ENCODE results near the gene SF3B2. TPM values are rescaled to one million over a fixed set of nuclear protein-coding genes. Genes with fewer than 3 reads are reported as not detected.
A peak's percentile ranks its signal among the peaks of the same experiment; 100 is the strongest.

SF3B2 gene
- total and polyA plus RNA-seq, 4 experiments from 2014 or later = 74.4 to 240 (median 183) TPM

DNA sequence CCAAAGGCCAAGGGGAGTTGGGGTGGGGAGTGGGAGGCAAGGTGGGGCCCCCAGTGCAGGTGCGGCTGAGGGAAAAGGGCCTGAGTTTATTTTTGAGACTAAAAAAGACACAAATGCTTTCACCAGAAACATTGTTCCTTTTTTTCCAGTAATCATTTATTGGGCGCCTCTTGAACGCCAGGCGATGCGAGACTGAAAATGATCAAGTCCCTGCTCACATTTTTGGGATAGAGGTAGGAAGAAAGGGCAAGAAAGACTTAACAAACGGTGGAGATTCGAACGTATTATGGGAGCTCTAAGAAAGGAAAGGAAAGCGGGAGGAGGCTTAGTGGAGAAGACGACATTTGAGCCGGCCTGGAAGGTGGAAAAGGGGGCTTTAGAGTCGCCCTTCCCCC lies 796 bp upstream of the SF3B2 start:
- Mint-ChIP-seq H3K4me1 (peaks cover 12 to 40% (median 26%) of the 10 kb centered on the region in 4 donors), H3K9me3 (no peaks in the 10 kb centered on the region), H3K27me3 (peaks cover 0 to 1% of the 10 kb centered on the region in 2 donors), H3K4me3 (peak overlapping the region; percentile 81 to 100 (median 94)), H3K36me3 (peaks cover 29 to 34% of the 10 kb centered on the region in 2 donors), H3K27ac (peak overlapping the region; percentile 93 to 99 (median 98))
- Histone ChIP-seq H3K36me3 (ENCODE audit: insufficient read depth, low read length) (peaks cover 21% of the 10 kb centered on the region), H3K4me1 (ENCODE audit: insufficient read depth, low read length) (peaks cover 23% of the 10 kb centered on the region), H3K4me3 (ENCODE audit: low read length in 2 of 2) (peak overlapping the region in 1 of 2 donors; percentile 99), H3K27me3 (ENCODE audit: insufficient read depth, low read length) (no peaks in the 10 kb centered on the region), H3K27ac (ENCODE audit: low read depth, low read length) (peak overlapping the region; percentile 81), H3K9me3 (ENCODE audit: control insufficient read depth in 1 of 2, low read length in 2 of 2) (no peaks in the 10 kb centered on the region)
- ChIA-PET POLR2A (ENCODE audit: partially characterized antibody) (interaction anchor here (0.7 to 8.0 kb wide), 13 partner anchors 18 to 553 kb away, joined by 3 to 66 read pairs (median 9); partner anchors contain the start of genes BANF1, CFL1, EIF1AD and MUS81), CTCF (ENCODE audit: partially characterized antibody) (interaction anchor here (0.5 to 6.7 kb wide), 8 partner anchors 10 to 463 kb away, joined by 3 to 104 read pairs (median 6); no protein-coding TSS in a partner anchor)
- no peak for DNase-seq
- intact Hi-C loops (cut with micrococcal nuclease) = no loop called here

DNA sequence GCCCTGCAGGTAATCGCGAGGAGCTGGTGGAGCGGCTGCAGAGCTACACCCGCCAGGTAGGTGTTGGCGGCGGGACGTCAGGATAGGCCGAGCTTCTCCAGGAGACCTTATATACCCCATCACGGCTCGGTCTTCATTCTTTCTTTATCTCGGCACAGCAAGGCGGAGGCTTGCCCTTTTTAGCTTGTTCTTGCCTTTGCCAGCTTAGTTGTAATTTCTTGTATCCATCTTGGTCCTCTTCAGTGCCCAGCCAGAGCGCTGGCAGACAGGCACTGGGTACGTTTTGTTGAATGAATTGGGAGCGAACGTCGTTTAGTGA lies 459 bp downstream of the SF3B2 start:
- ChIA-PET CTCF (ENCODE audit: partially characterized antibody) (interaction anchor here (1.1 to 6.7 kb wide), 9 partner anchors 8 to 341 kb away, joined by 3 to 104 read pairs (median 8); partner anchors contain the start of gene KAT5), POLR2A (ENCODE audit: partially characterized antibody) (interaction anchor here (1.0 to 8.0 kb wide), 27 partner anchors 9 to 791 kb away, joined by 3 to 66 read pairs (median 5); partner anchors contain the start of genes BANF1, CATSPER1, CFL1 and EIF1AD)
- Mint-ChIP-seq H3K36me3 (peaks cover 39 to 45% of the 10 kb centered on the region in 2 donors), H3K4me1 (peaks cover 12 to 40% (median 28%) of the 10 kb centered on the region in 4 donors), H3K4me3 (peak overlapping the region; percentile 99 to 100 (median 100)), H3K27ac (peak overlapping the region; percentile 98 to 100 (median 99)), H3K27me3 (peaks cover 0 to 1% of the 10 kb centered on the region in 2 donors), H3K9me3 (no peaks in the 10 kb centered on the region)
- Histone ChIP-seq H3K27me3 (ENCODE audit: insufficient read depth, low read length) (no peaks in the 10 kb centered on the region), H3K4me3 (ENCODE audit: low read length in 2 of 2) (peak overlapping the region; percentile 91 to 99), H3K36me3 (ENCODE audit: insufficient read depth, low read length) (peaks cover 31% of the 10 kb centered on the region), H3K9me3 (ENCODE audit: control insufficient read depth in 1 of 2, low read length in 2 of 2) (no peaks in the 10 kb centered on the region), H3K27ac (ENCODE audit: low read depth, low read length) (peak overlapping the region; percentile 81), H3K4me1 (ENCODE audit: insufficient read depth, low read length) (peaks cover 23% of the 10 kb centered on the region)
- intact Hi-C loops (cut with micrococcal nuclease) = loop anchor here (1.0 kb wide), 4 partner anchors 18 to 133 kb away; partner anchors contain the start of genes BANF1, C11orf68, DRAP1 and EIF1AD
- DNase-seq = no peak

DNA sequence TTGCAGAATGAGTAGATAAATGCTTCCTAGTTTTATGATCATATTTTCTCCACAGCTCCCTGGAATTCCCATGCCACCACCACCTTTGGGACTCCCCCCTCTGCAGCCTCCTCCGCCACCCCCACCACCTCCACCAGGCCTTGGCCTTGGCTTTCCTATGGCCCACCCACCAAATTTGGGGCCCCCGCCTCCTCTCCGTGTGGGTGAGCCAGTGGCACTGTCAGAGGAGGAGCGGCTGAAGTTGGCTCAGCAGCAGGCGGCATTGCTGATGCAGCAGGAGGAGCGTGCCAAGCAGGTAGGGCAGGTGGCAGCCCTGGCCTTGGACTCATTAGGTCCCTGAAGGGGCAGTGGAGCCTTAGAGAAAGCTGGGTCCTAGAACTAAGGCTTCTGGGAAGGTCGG lies 2.9 kb downstream of the SF3B2 start:
- no peaks in the 10 kb centered on the region for H3K27me3 ChIP-seq (ENCODE audit: insufficient read depth, low read length)
- H3K4me3 Mint-ChIP-seq = peak overlapping the region in 1 of 8 donors; percentile 76

DNA sequence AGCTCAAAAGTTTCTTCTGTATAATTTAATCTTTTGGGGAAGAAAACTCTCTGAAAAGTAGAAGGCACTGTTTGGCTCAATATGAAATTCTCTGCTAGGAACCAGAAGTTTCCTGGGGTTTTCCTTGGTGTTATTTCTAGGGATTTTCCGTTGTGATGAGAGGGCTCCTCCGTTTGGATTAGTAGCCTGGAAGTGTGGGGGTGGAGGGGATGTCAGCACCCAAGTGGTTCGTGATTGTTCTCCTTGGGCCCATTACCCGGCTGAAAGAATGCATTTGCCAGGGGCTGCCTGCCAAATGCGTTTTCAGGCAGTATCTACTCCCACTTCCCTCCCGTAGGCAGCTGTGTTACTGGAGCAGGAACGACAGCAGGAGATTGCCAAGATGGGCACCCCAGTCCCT lies 4.3 kb downstream of the SF3B2 start:
- no peaks in the 10 kb centered on the region for H3K27me3 ChIP-seq (ENCODE audit: insufficient read depth, low read length)
- H3K27me3 Mint-ChIP-seq = no peaks in the 10 kb centered on the region
- H3K27ac ChIP-seq (ENCODE audit: low read depth, low read length) = no peak overlapping the region
- no peak overlapping the region for H3K4me3 ChIP-seq (ENCODE audit: low read length in 2 of 2)
- peaks cover 71 to 80% of the 10 kb centered on the region in 2 donors for H3K36me3 Mint-ChIP-seq
- peaks cover 16% of the 10 kb centered on the region for H3K4me1 ChIP-seq (ENCODE audit: insufficient read depth, low read length)
- H3K9me3 Mint-ChIP-seq = no peaks in the 10 kb centered on the region
- H3K9me3 ChIP-seq (ENCODE audit: control insufficient read depth in 1 of 2, low read length in 2 of 2) = no peaks in the 10 kb centered on the region
- CTCF ChIA-PET (ENCODE audit: partially characterized antibody) = interaction anchor here (1.9 to 6.7 kb wide), 2 partner anchors 10 to 11 kb away, joined by 11 to 104 read pairs; no protein-coding TSS in a partner anchor
- H3K4me1 Mint-ChIP-seq = peaks cover 8 to 31% (median 20%) of the 10 kb centered on the region in 4 donors
- H3K4me3 Mint-ChIP-seq = no peak overlapping the region
- intact Hi-C loops (cut with micrococcal nuclease) = no loop called here
- H3K27ac Mint-ChIP-seq = peak overlapping the region in 1 of 7 donors; percentile 17
- no peak for DNase-seq
- H3K36me3 ChIP-seq (ENCODE audit: insufficient read depth, low read length) = peaks cover 68% of the 10 kb centered on the region
- POLR2A ChIA-PET (ENCODE audit: partially characterized antibody) = interaction anchor here (0.9 to 8.0 kb wide), 3 partner anchors 11 to 45 kb away, joined by 3 to 66 read pairs (median 4); partner anchors contain the start of gene PACS1

More for the DNA sequence above, 2.9 kb downstream of the SF3B2 start:
- intact Hi-C loops (cut with micrococcal nuclease) = no loop called here
- Mint-ChIP-seq H3K9me3 (no peaks in the 10 kb centered on the region), H3K27me3 (no peaks in the 10 kb centered on the region), H3K36me3 (peaks cover 58 to 65% of the 10 kb centered on the region in 2 donors), H3K4me1 (peaks cover 12 to 41% (median 26%) of the 10 kb centered on the region in 4 donors), H3K27ac (peak overlapping the region in 3 of 7 donors; percentile 16 to 78 (median 19))
- Histone ChIP-seq H3K27ac (ENCODE audit: low read depth, low read length) (peak overlapping the region; percentile 10), H3K36me3 (ENCODE audit: insufficient read depth, low read length) (peaks cover 54% of the 10 kb centered on the region), H3K4me3 (ENCODE audit: low read length in 2 of 2) (no peak overlapping the region), H3K4me1 (ENCODE audit: insufficient read depth, low read length) (peaks cover 23% of the 10 kb centered on the region), H3K9me3 (ENCODE audit: control insufficient read depth in 1 of 2, low read length in 2 of 2) (no peaks in the 10 kb centered on the region)
- ChIA-PET POLR2A (ENCODE audit: partially characterized antibody) (interaction anchor here (0.9 to 8.0 kb wide), 2 partner anchors 10 to 15 kb away, joined by 3 to 66 read pairs; partner anchors contain the start of gene PACS1), CTCF (ENCODE audit: partially characterized antibody) (interaction anchor here (1.0 to 6.7 kb wide), 4 partner anchors 11 to 81 kb away, joined by 3 to 104 read pairs (median 20); no protein-coding TSS in a partner anchor)
- no peak for DNase-seq

DNA sequence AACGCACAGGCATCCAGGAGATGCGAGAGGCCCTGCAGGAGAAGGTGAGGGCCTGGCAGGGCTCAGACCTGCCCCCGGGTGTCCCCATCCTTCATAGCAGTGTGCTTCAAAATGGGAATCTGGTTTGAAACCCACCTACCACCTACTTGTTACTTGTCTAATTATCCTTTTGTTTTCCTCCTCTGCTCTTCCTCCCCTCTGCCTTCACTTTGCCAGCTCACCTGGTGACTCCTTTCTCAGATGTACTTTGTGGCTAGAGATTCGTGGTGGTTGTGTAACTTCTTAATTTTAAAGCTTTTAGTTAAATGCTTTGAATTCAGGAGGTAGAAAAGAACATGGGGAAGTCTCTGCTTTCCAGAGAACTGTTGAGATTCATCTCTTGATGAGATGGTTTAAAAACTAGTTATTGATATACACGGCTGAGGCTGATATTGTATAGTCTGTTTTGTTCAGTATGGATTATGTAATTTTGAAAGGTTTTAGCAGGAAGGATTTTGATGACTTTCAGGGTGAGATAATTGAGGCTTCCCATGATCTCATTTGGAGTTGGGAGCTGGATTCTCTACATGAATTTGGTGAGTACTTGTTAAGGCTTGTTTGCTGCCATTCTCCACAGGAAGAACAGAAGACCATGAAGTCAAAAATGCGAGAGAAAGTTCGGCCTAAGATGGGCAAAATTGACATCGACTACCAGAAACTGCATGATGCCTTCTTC lies 8.0 kb downstream of the SF3B2 start:
- peaks cover 0 to 2% (median 0%) of the 10 kb centered on the region in 8 donors for H3K9me3 Mint-ChIP-seq
- peaks cover 87% of the 10 kb centered on the region for H3K36me3 ChIP-seq (ENCODE audit: insufficient read depth, low read length)
- CTCF ChIA-PET (ENCODE audit: partially characterized antibody) = interaction anchor here (1.1 to 2.8 kb wide), 3 partner anchors 8 to 73 kb away, joined by 3 to 25 read pairs (median 9); no protein-coding TSS in a partner anchor
- H3K27ac Mint-ChIP-seq = peak overlapping the region in 4 of 7 donors; percentile 6 to 87 (median 66)
- no peak overlapping the region for H3K27ac ChIP-seq (ENCODE audit: low read depth, low read length)
- DNase-seq = no peak
- peaks cover 82 to 91% of the 10 kb centered on the region in 2 donors for H3K36me3 Mint-ChIP-seq
- POLR2A ChIA-PET (ENCODE audit: partially characterized antibody) = interaction anchor here (0.5 to 3.9 kb wide), 4 partner anchors 10 to 175 kb away, joined by 3 to 19 read pairs (median 3); partner anchors contain the start of gene PACS1
- H3K27me3 ChIP-seq (ENCODE audit: insufficient read depth, low read length) = no peaks in the 10 kb centered on the region
- no peak overlapping the region for H3K4me3 ChIP-seq (ENCODE audit: low read length in 2 of 2)
- no peaks in the 10 kb centered on the region for H3K4me1 ChIP-seq (ENCODE audit: insufficient read depth, low read length)
- intact Hi-C loops (cut with micrococcal nuclease) = no loop called here
- H3K27me3 Mint-ChIP-seq = no peaks in the 10 kb centered on the region
- no peaks in the 10 kb centered on the region for H3K9me3 ChIP-seq (ENCODE audit: control insufficient read depth in 1 of 2, low read length in 2 of 2)
- H3K4me3 Mint-ChIP-seq = no peak overlapping the region
- peaks cover 5 to 25% (median 10%) of the 10 kb centered on the region in 4 donors for H3K4me1 Mint-ChIP-seq

DNA sequence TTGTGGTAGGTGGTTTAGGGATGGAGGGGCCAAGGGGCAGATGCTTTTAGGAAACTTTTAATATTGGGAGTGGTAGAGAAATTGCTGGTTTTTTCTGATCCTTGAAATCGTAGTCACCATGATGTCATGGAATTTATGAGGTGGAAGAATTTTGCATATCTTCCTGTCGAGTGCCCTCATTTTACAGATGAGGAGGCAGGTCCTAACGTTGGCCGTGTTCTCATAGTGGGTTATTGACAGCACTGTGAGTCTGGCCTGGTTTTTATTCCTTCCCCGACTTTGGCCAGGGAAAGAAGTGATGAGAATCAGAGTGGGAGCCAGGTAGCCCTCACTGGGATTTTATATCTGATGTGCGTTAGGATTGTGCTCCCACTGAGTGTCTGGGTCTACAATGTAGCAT lies 9.1 kb downstream of the SF3B2 start:
- Mint-ChIP-seq H3K9me3 (peaks cover 0 to 5% (median 0%) of the 10 kb centered on the region in 8 donors), H3K4me3 (no peak overlapping the region), H3K4me1 (peaks cover 7 to 25% (median 13%) of the 10 kb centered on the region in 4 donors), H3K36me3 (peaks cover 81 to 87% of the 10 kb centered on the region in 2 donors), H3K27me3 (no peaks in the 10 kb centered on the region), H3K27ac (peak overlapping the region in 5 of 7 donors; percentile 40 to 73 (median 62))
- POLR2A ChIA-PET (ENCODE audit: partially characterized antibody) = no interaction called here
- H3K9me3 ChIP-seq (ENCODE audit: control insufficient read depth in 1 of 2, low read length in 2 of 2) = no peaks in the 10 kb centered on the region
- intact Hi-C loops (cut with micrococcal nuclease) = no loop called here
- H3K4me3 ChIP-seq (ENCODE audit: low read length in 2 of 2) = no peak overlapping the region
- no peak for DNase-seq
- H3K27ac ChIP-seq (ENCODE audit: low read depth, low read length) = no peak overlapping the region
- peaks cover 84% of the 10 kb centered on the region for H3K36me3 ChIP-seq (ENCODE audit: insufficient read depth, low read length)
- CTCF ChIA-PET (ENCODE audit: partially characterized antibody) = interaction anchor here (11.2 kb wide), 1 partner anchor 73 kb away, joined by 178 read pairs; no protein-coding TSS in a partner anchor
- no peaks in the 10 kb centered on the region for H3K4me1 ChIP-seq (ENCODE audit: insufficient read depth, low read length)
- no peaks in the 10 kb centered on the region for H3K27me3 ChIP-seq (ENCODE audit: insufficient read depth, low read length)

Data from CD4-positive, alpha-beta memory T cell (primary cell).